Measurements from ENCODE around the gene GNRHR.

DNA sequence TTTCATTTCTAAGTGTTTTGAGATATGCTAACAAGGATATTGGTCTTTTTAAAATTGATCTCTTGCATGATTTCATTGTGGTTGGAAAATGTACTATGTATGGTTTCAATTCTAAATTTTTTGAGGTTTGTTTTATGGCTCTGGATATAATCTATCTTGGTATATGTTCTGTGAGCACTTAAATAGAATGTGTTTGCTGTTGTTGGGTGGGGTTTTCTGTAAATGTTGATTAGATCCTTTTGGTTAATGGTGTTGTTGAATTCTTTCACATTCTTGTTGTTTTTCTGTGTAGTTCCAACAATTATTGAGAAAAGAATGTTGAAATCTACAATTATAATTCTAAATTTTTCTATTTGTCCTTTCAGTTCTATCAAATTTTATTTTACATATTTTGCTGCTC is 42.6 kb upstream of the GNRHR start:
- TF ChIP-seq POLR2AphosphoS5 (IDR thresholded peaks at IDR 0.05; ENCODE audit: low read depth, low read length) (no peak), TAF1 (IDR thresholded peaks at IDR 0.05; ENCODE audit: borderline replicate concordance, low read depth, low read length) (no peak)
